ENCODE results near the gene PTGER1.

Gene PTGER1

GRCh38 chr19:14432791-14433553 lies 42.2 kb downstream of the PTGER1 start, which contains the start of gene PKN1:
Gene PKN1, plus strand, starts transcription at chr19:14433306. Its CDS starts 216 bp downstream, at chr19:14433522.
- DNase-seq (ENCODE audit: insufficient read length) (peak; percentile 83), FAIRE-seq (no peak)
- TF ChIP-seq TAF1 (IDR thresholded peaks at IDR 0.05; ENCODE audit: borderline replicate concordance, low read depth, low read length): no peak
- TF ChIP-seq POLR2AphosphoS5 (IDR thresholded peaks at IDR 0.05; ENCODE audit: low read depth, low read length): no peak
- no peak for TF ChIP-seq POLR2A (IDR thresholded peaks at IDR 0.05; ENCODE audit: low read depth, low read length)

- FAIRE-seq: no peak
- no peak for DNase-seq (ENCODE audit: insufficient read length)
Observed at GRCh38 chr19:14430712-14431111, 44.4 kb downstream of the PTGER1 start.

GRCh38 chr19:14428882-14429416 lies 46.2 kb downstream of the PTGER1 start:
- DNase-seq (ENCODE audit: insufficient read length): no peak
- FAIRE-seq: no peak
- TF ChIP-seq TAF1 (IDR thresholded peaks at IDR 0.05; ENCODE audit: borderline replicate concordance, low read depth, low read length) (no peak), POLR2AphosphoS5 (IDR thresholded peaks at IDR 0.05; ENCODE audit: low read depth, low read length) (no peak)

More at GRCh38 chr19:14430712-14431111, 44.4 kb downstream of the PTGER1 start:
- TF ChIP-seq POLR2A (IDR thresholded peaks at IDR 0.05; ENCODE audit: low read depth, low read length) (no peak), TAF1 (IDR thresholded peaks at IDR 0.05; ENCODE audit: borderline replicate concordance, low read depth, low read length) (no peak), POLR2AphosphoS5 (IDR thresholded peaks at IDR 0.05; ENCODE audit: low read depth, low read length) (no peak)

DNA sequence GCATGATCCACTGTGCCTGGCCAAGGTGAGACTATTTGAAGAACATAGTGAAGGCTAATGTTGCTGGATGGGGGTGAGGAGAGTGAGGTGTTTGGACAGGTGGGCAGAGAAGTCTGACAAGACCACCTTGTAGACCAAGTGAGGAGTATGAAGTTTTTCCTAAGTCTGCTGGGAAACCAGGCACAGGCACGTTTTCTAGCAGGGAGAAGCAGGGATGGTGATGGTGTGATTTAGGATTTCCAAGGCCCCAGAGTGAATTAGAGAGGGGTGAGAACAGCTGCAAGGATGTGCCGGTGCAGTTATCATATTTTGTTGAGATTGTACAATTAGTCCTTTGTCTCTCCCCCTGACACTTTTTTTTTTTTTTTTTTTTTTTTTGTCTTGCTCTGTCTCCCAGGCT lies 47.7 kb downstream of the PTGER1 start:
- TF ChIP-seq POLR2AphosphoS5 (IDR thresholded peaks at IDR 0.05; ENCODE audit: low read depth, low read length) (no peak), POLR2A (IDR thresholded peaks at IDR 0.05; ENCODE audit: low read depth, low read length) (no peak), TAF1 (IDR thresholded peaks at IDR 0.05; ENCODE audit: borderline replicate concordance, low read depth, low read length) (no peak)
- FAIRE-seq (no peak), DNase-seq (ENCODE audit: insufficient read length) (no peak)

DNA sequence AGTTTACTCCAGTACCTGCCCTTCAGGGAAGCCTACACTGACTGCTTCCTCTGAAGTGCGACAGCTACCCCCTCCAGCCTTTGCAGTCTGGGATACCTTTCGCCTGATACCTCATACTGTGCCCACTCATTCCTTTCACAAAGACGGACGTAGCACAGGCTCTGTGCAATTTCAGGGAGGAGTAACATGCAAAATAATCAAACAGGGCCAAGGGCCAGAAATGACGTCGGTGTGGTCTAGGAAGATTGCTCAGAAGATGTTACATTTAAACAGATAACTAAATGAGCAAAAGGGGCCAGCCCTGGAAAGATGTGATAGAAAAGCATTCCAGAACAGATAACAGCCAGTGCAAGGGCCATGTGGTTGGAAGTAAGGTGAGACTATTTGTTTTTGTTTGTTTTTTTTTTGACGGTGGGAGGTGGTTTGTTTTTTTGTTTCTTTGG lies 49.4 kb downstream of the PTGER1 start:
- DNase-seq (ENCODE audit: insufficient read length): no peak
- no peak for FAIRE-seq
- TF ChIP-seq POLR2A (IDR thresholded peaks at IDR 0.05; ENCODE audit: low read depth, low read length): no peak
- no peak for TF ChIP-seq POLR2AphosphoS5 (IDR thresholded peaks at IDR 0.05; ENCODE audit: low read depth, low read length)
- no peak for TF ChIP-seq TAF1 (IDR thresholded peaks at IDR 0.05; ENCODE audit: borderline replicate concordance, low read depth, low read length)

Data from GM12892 (cell line).